Trophoblast cell (in vitro differentiated cells and primary cell): Measurements from ENCODE around the gene CCNQ.

Experiments
- DNase-seq, 2 donors: peaks; one replicate each; pipeline ENCODE4 v3.0.0-alpha.2; 2016
- H2AFZ ChIP-seq: 2 replicates; pipeline ENCODE4 v1.6.1; 2013; ENCODE audit warnings: low read length, moderate library complexity, mild to moderate bottlenecking; ENCODE audit not compliant: insufficient read depth, poor library complexity
- H2AK5ac ChIP-seq: 2 replicates; pipeline ENCODE4 v1.6.1; 2013; ENCODE audit warnings: mild to moderate bottlenecking, low read length
- H2BK120ac ChIP-seq: 2 replicates; pipeline ENCODE4 v1.6.1; 2013; ENCODE audit warnings: low read length, mild to moderate bottlenecking, moderate library complexity; ENCODE audit not compliant: insufficient read depth, poor library complexity
- H2BK12ac ChIP-seq: 2 replicates; pipeline ENCODE4 v1.6.1; 2013; ENCODE audit warnings: mild to moderate bottlenecking, low read length, moderate library complexity
- H2BK5ac ChIP-seq: 2 replicates; pipeline ENCODE4 v1.6.1; 2013; ENCODE audit warnings: low read length, low read depth, moderate library complexity, mild to moderate bottlenecking; ENCODE audit not compliant: poor library complexity
- H3K14ac ChIP-seq: 2 replicates; pipeline ENCODE4 v1.6.1; 2013; ENCODE audit warnings: mild to moderate bottlenecking, low read length
- H3K18ac ChIP-seq: 2 replicates; pipeline ENCODE4 v1.6.1; 2013; ENCODE audit warnings: mild to moderate bottlenecking, low read length
- H3K23ac ChIP-seq: 2 replicates; pipeline ENCODE4 v1.6.1; 2013; ENCODE audit warnings: low read length
- H3K27ac ChIP-seq: 2 replicates; pipeline ENCODE4 v1.5.1; 2013; ENCODE audit warnings: low read depth, mild to moderate bottlenecking, inconsistent platforms, low read length, moderate library complexity
- H3K27me3 ChIP-seq: 2 replicates; pipeline ENCODE4 v1.6.1; 2013; ENCODE audit warnings: inconsistent platforms, mild to moderate bottlenecking, low read length, moderate library complexity; ENCODE audit not compliant: insufficient read depth
- H3K36me3 ChIP-seq, 2 experiments: 1 replicate in 1 of 2; 2 replicates in 1 of 2; pipeline ENCODE4 v1.6.1; 2013; ENCODE audit warnings: low read length in 2 of 2, mild to moderate bottlenecking in 2 of 2, moderate library complexity in 1 of 2; ENCODE audit not compliant: insufficient read depth in 2 of 2, control insufficient read depth in 1 of 2
- H3K4ac ChIP-seq: 2 replicates; pipeline ENCODE4 v1.6.1; 2013; ENCODE audit warnings: low read depth, mild to moderate bottlenecking, low read length, moderate library complexity
- H3K4me1 ChIP-seq, 2 experiments: 1 replicate in 1 of 2; 2 replicates in 1 of 2; pipeline ENCODE4 v1.6.1; 2013; ENCODE audit warnings: low read length in 2 of 2, mild to moderate bottlenecking in 2 of 2, moderate library complexity in 1 of 2; ENCODE audit not compliant: insufficient read depth in 2 of 2, control insufficient read depth in 1 of 2
- H3K4me2 ChIP-seq: 2 replicates; pipeline ENCODE4 v1.6.1; 2013; ENCODE audit warnings: inconsistent platforms, mild to moderate bottlenecking, low read length, moderate library complexity
- H3K4me3 ChIP-seq: 2 replicates; pipeline ENCODE4 v1.5.1; 2013; ENCODE audit warnings: mild to moderate bottlenecking, low read depth, low read length, inconsistent platforms
- H3K79me1 ChIP-seq: one replicate; pipeline ENCODE4 v1.6.1; 2013; ENCODE audit warnings: low read length
- H3K79me2 ChIP-seq: 2 replicates; pipeline ENCODE4 v1.6.1; 2013; ENCODE audit warnings: low read length, mild to moderate bottlenecking; ENCODE audit not compliant: control insufficient read depth, insufficient read depth, poor library complexity
- H3K9ac ChIP-seq: 2 replicates; pipeline ENCODE4 v1.6.1; 2013; ENCODE audit warnings: mild to moderate bottlenecking, low read length
- H3K9me3 ChIP-seq: 2 replicates; pipeline ENCODE4 v1.6.1; 2013; ENCODE audit warnings: low read depth, mild to moderate bottlenecking, control low read depth, inconsistent platforms, low read length; ENCODE audit not compliant: insufficient read depth
- H4K12ac ChIP-seq: 2 replicates; pipeline ENCODE4 v1.6.1; 2013; ENCODE audit warnings: low read depth, mild to moderate bottlenecking, low read length, moderate library complexity
- H4K8ac ChIP-seq: 2 replicates; pipeline ENCODE4 v1.6.1; 2013; ENCODE audit warnings: low read depth, mild to moderate bottlenecking, low read length, moderate library complexity
- H4K91ac ChIP-seq: one replicate; pipeline ENCODE4 v1.6.1; 2013; ENCODE audit warnings: low read depth, mild to moderate bottlenecking, low read length, moderate library complexity
- WGBS: extraction: QIAGEN DNeasy Blood & Tissue Kit; methylation state at CpG from one replicate; pipeline ENCODE4 v1.1.7; 2013; ENCODE audit warnings: missing lambda C conversion rate; ENCODE audit not compliant: insufficient read length, insufficient coverage; ENCODE audit errors: extremely low coverage; 5-methylcytosine and 5-hydroxymethylcytosine counted together

CCNQ gene

GRCh38 chrX:153592966-153593688 is 5.8 kb downstream of the CCNQ start:
- H3K4me3 ChIP-seq = no peak overlapping the region
- no peak overlapping the region for H2BK5ac ChIP-seq
- no peak overlapping the region for H3K4ac ChIP-seq
- no peak overlapping the region for H3K18ac ChIP-seq
- no peak for DNase-seq
- peaks cover 45 to 55% of the 10 kb centered on the region in 2 experiments for H3K36me3 ChIP-seq
- no peaks in the 10 kb centered on the region for H3K9me3 ChIP-seq
- H3K14ac ChIP-seq = no peak overlapping the region
- no peak overlapping the region for H4K12ac ChIP-seq
- peaks cover 3 to 4% of the 10 kb centered on the region in 2 experiments for H3K4me1 ChIP-seq
- no peaks in the 10 kb centered on the region for H3K79me2 ChIP-seq
- no peak overlapping the region for H2BK12ac ChIP-seq
- H3K27me3 ChIP-seq = no peaks in the 10 kb centered on the region
- no peak overlapping the region for H4K91ac ChIP-seq
- H2BK120ac ChIP-seq = no peak overlapping the region
- no peak overlapping the region for H4K8ac ChIP-seq
- no peak overlapping the region for H2AFZ ChIP-seq
- no peak overlapping the region for H3K23ac ChIP-seq
- H3K79me1 ChIP-seq = no peaks in the 10 kb centered on the region
- H3K4me2 ChIP-seq = no peak overlapping the region
- no peak overlapping the region for H2AK5ac ChIP-seq
- H3K27ac ChIP-seq = no peak overlapping the region
- no CpG with 5 or more reads among the region's 12 CpGs for WGBS
- no peak overlapping the region for H3K9ac ChIP-seq

DNA sequence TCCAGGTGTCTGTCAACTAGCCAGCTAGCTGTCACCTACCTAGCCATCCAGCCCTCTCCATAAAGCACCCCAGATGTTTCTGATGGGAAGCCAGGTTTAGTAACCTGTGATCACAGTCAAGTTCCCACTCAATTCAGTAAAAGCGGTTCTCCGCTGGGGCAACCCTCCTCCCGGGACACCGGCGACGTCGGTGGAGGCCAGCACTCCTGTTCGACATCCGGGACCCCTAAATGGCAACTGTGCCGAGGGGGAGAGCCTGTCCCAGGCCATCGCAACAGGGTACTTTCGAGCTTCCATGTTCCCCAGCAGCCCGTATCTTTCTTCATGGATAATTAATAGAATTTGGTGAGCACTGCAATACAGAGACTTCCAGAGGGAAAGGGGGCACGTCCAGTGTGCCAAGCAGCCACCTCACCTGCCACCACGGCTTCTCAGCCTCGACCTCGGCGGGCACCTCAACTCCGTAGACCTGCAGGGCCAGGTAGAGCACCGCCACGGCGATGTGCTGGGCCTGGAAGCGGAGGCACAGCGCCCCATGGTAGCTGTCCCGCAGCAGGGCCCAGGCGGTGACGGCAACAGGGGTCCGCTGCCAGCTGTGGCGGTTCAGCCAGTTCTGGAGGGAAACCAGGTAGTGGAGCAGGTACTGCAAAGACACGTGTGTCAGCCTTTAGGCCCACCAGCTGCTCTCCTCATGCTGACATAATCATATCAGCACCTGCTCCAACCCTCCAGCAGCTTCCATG is 6.7 kb downstream of the CCNQ start:
- no peak overlapping the region for H3K27ac ChIP-seq
- no peak overlapping the region for H2AFZ ChIP-seq
- WGBS = no CpG with 5 or more reads among the region's 30 CpGs

GRCh38 chrX:153590961-153591956 is 7.7 kb downstream of the CCNQ start:
- H3K14ac ChIP-seq = no peak overlapping the region
- no peak overlapping the region for H3K18ac ChIP-seq
- H3K23ac ChIP-seq = no peak overlapping the region
- H2AK5ac ChIP-seq = no peak overlapping the region
- no peaks in the 10 kb centered on the region for H3K9me3 ChIP-seq
- H3K9ac ChIP-seq = no peak overlapping the region
- H3K4me3 ChIP-seq = no peak overlapping the region
- H4K91ac ChIP-seq = no peak overlapping the region
- H2BK120ac ChIP-seq = no peak overlapping the region
- no peak overlapping the region for H3K4ac ChIP-seq
- no peak overlapping the region for H2AFZ ChIP-seq
- H3K4me2 ChIP-seq = no peak overlapping the region
- H3K79me2 ChIP-seq = no peaks in the 10 kb centered on the region
- H4K8ac ChIP-seq = no peak overlapping the region
- H2BK12ac ChIP-seq = no peak overlapping the region
- H4K12ac ChIP-seq = no peak overlapping the region
- H3K27me3 ChIP-seq = no peaks in the 10 kb centered on the region
- WGBS = no CpG with 5 or more reads among the region's 26 CpGs
- no peak overlapping the region for H3K27ac ChIP-seq
- no peak overlapping the region for H2BK5ac ChIP-seq
- no peak for DNase-seq
- H3K79me1 ChIP-seq = no peaks in the 10 kb centered on the region
- H3K4me1 ChIP-seq = no peaks in the 10 kb centered on the region
- peaks cover 56 to 66% of the 10 kb centered on the region in 2 experiments for H3K36me3 ChIP-seq

More for the DNA sequence above, 6.7 kb downstream of the CCNQ start:
- Histone ChIP-seq H3K4ac (no peak overlapping the region), H3K36me3 (peaks cover 53 to 63% of the 10 kb centered on the region in 2 experiments), H4K91ac (no peak overlapping the region), H3K79me2 (no peaks in the 10 kb centered on the region), H2BK120ac (no peak overlapping the region), H3K4me2 (no peak overlapping the region), H3K9ac (no peak overlapping the region), H2BK12ac (no peak overlapping the region), H3K14ac (no peak overlapping the region), H2BK5ac (no peak overlapping the region), H3K9me3 (no peaks in the 10 kb centered on the region), H4K12ac (no peak overlapping the region), H2AK5ac (no peak overlapping the region), H3K23ac (no peak overlapping the region), H3K79me1 (no peaks in the 10 kb centered on the region), H3K4me3 (no peak overlapping the region), H3K18ac (no peak overlapping the region), H3K27me3 (no peaks in the 10 kb centered on the region), H3K4me1 (no peaks in the 10 kb centered on the region), H4K8ac (no peak overlapping the region)
- no peak for DNase-seq

DNA sequence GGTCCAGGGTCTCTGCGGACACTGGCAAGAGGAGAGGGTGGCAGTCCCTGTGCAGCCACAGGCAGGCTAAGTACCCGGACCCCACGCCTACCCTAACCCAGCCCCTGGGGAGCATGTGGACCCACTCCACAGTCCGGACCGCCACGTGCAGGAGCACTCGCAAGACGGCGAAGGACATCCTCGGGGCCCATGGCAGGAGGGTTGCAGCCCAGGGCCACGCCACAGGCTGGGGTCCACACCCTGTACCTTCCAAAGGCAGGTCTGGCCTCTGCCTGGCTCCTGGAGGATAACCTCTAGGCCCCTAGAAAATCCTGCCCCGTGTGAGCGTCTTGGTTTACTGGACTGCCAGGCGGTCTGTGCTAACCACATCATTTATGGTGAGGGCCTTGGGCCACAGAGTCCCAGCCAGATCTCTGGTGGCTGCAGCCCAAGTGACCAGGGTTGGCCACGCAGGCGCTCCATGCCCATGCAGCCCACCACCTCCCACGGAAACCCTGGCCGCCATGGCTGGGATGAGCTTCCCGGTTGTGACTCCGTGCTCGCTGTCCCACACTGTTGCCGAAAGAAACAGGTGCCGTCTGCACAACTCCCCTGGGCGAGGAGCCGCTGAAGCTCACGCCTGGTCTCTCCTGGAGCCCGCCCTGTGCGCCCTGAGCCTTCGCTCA is 10.0 kb downstream of the CCNQ start:
- Histone ChIP-seq H3K4ac (no peak overlapping the region), H3K23ac (no peak overlapping the region), H2AFZ (no peak overlapping the region), H3K4me2 (no peak overlapping the region), H3K27me3 (no peaks in the 10 kb centered on the region), H2AK5ac (no peak overlapping the region), H3K9ac (no peak overlapping the region), H4K12ac (no peak overlapping the region), H4K91ac (no peak overlapping the region), H3K18ac (no peak overlapping the region), H3K4me3 (no peak overlapping the region), H2BK120ac (no peak overlapping the region), H2BK12ac (no peak overlapping the region), H3K36me3 (peaks cover 43 to 51% of the 10 kb centered on the region in 2 experiments), H3K79me2 (no peaks in the 10 kb centered on the region), H3K14ac (no peak overlapping the region), H2BK5ac (no peak overlapping the region), H3K27ac (no peak overlapping the region), H4K8ac (no peak overlapping the region), H3K4me1 (no peaks in the 10 kb centered on the region), H3K79me1 (no peaks in the 10 kb centered on the region), H3K9me3 (no peaks in the 10 kb centered on the region)
- DNase-seq = no peak
- no CpG with 5 or more reads among the region's 29 CpGs for WGBS
